ENCODE data around the gene IPP.
"Not testable (repeated sequence)": the region's sequence is repeated elsewhere in the genome, so short reads cannot be mapped to it uniquely, and the experiment has no call there.

The IPP gene

GRCh38 chr1:45750298-45751038, at the start of gene IPP:
TSS of gene IPP (minus strand) at chr1:45750653. CDS start at chr1:45746411, 4,242 bp downstream.
- peak; percentile 96 for DNase-seq

GRCh38 chr1:45796946-45797345, 46.5 kb upstream of the IPP start:
- DNase-seq: no peak

GRCh38 chr1:45796381-45796780, 45.9 kb upstream of the IPP start:
- no peak for DNase-seq

GRCh38 chr1:45793942-45794604, 43.6 kb upstream of the IPP start:
- no peak for DNase-seq

GRCh38 chr1:45792744-45793143, 42.3 kb upstream of the IPP start:
- no peak for DNase-seq

- DNase-seq: no peak
Observed at GRCh38 chr1:45789601-45790000, 39.1 kb upstream of the IPP start.

GRCh38 chr1:45787905-45788304, 37.5 kb upstream of the IPP start:
- no peak for DNase-seq

GRCh38 chr1:45785583-45785982, 35.1 kb upstream of the IPP start:
- no peak for DNase-seq

GRCh38 chr1:45775794-45776193, 25.3 kb upstream of the IPP start:
- no peak for DNase-seq

GRCh38 chr1:45772971-45773370, 22.5 kb upstream of the IPP start:
- DNase-seq: no peak

GRCh38 chr1:45769261-45769932, 18.9 kb upstream of the IPP start:
- DNase-seq: no peak

- no peak for DNase-seq
Observed at GRCh38 chr1:45767035-45767434, 16.6 kb upstream of the IPP start.

GRCh38 chr1:45765999-45766792, 15.7 kb upstream of the IPP start:
- DNase-seq: no peak

GRCh38 chr1:45762291-45762690, 11.8 kb upstream of the IPP start:
- DNase-seq: no peak

GRCh38 chr1:45755697-45756096, 5.2 kb upstream of the IPP start:
- no peak for DNase-seq

- no peak for DNase-seq
Observed at GRCh38 chr1:45753248-45754037, 3.0 kb upstream of the IPP start.

- no peak for DNase-seq
Observed at GRCh38 chr1:45752441-45753052, 2.1 kb upstream of the IPP start.

GRCh38 chr1:45752014-45752413, 1.6 kb upstream of the IPP start:
- no peak for DNase-seq

GRCh38 chr1:45751039-45751838, 786 bp upstream of the IPP start:
- DNase-seq: not testable (repeated sequence)

GRCh38 chr1:45746922-45747321, 3.5 kb downstream of the IPP start:
- no peak for DNase-seq

GRCh38 chr1:45739641-45740156, 10.8 kb downstream of the IPP start:
- not testable (repeated sequence) for DNase-seq

Data from NCI-H446 treated with DMSO at 0.1 percent for 48 hours (cell line).